Measurements from ENCODE around the gene COX15.

- TF ChIP-seq, protein P1, sequence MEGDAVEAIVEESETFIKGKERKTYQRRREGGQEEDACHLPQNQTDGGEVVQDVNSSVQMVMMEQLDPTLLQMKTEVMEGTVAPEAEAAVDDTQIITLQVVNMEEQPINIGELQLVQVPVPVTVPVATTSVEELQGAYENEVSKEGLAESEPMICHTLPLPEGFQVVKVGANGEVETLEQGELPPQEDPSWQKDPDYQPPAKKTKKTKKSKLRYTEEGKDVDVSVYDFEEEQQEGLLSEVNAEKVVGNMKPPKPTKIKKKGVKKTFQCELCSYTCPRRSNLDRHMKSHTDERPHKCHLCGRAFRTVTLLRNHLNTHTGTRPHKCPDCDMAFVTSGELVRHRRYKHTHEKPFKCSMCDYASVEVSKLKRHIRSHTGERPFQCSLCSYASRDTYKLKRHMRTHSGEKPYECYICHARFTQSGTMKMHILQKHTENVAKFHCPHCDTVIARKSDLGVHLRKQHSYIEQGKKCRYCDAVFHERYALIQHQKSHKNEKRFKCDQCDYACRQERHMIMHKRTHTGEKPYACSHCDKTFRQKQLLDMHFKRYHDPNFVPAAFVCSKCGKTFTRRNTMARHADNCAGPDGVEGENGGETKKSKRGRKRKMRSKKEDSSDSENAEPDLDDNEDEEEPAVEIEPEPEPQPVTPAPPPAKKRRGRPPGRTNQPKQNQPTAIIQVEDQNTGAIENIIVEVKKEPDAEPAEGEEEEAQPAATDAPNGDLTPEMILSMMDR (IDR thresholded peaks at IDR 0.05) = no peak
- TF ChIP-seq EP300 (IDR thresholded peaks at IDR 0.05) = no peak
- TF ChIP-seq POLR2AphosphoS5 (IDR thresholded peaks at IDR 0.05) = no peak
Measured at GRCh38 chr10:99761365-99761764, 29.4 kb upstream of the COX15 start.
